GM18870 (cell line): ENCODE measurements around the gene XIRP1.
"Not testable (repeated sequence)": the region's sequence is repeated elsewhere in the genome, so short reads cannot be mapped to it uniquely, and the experiment has no call there.

ENCODE experiments used
- ATAC-seq: cut with Tn5 transposase; IDR thresholded peaks from one replicate; pipeline ENCODE4 v1.9.1; 2021; ENCODE audit warnings: moderate library complexity; ENCODE audit not compliant: unreplicated experiment

XIRP1 gene

GRCh38 chr3:39186692-39187151, 5.7 kb downstream of the XIRP1 start:
- no peak for ATAC-seq

- ATAC-seq = no peak
These were observed 6.3 kb downstream of the XIRP1 start for GRCh38 chr3:39185959-39186691.

- ATAC-seq = no peak
These were observed 7.0 kb downstream of the XIRP1 start for GRCh38 chr3:39185326-39185958.

GRCh38 chr3:39184968-39185285, 7.5 kb downstream of the XIRP1 start:
- no peak for ATAC-seq

- no peak for ATAC-seq
These were observed 8.1 kb downstream of the XIRP1 start for GRCh38 chr3:39184081-39184967.

- no peak for ATAC-seq
These were observed 8.9 kb downstream of the XIRP1 start for GRCh38 chr3:39183211-39184080.

GRCh38 chr3:39181408-39182335, 10.7 kb downstream of the XIRP1 start:
- ATAC-seq = no peak

GRCh38 chr3:39180546-39181346, 11.6 kb downstream of the XIRP1 start:
- ATAC-seq = peak; percentile 78

GRCh38 chr3:39180183-39180545, 12.2 kb downstream of the XIRP1 start:
- no peak for ATAC-seq

GRCh38 chr3:39178553-39178952, 13.8 kb downstream of the XIRP1 start:
- ATAC-seq = no peak

- no peak for ATAC-seq
These were observed 14.6 kb downstream of the XIRP1 start for GRCh38 chr3:39177708-39178332.

- ATAC-seq = no peak
These were observed 16.2 kb downstream of the XIRP1 start for GRCh38 chr3:39176025-39176714.

- ATAC-seq = no peak
These were observed 18.9 kb downstream of the XIRP1 start for GRCh38 chr3:39173318-39174125.

- no peak for ATAC-seq
These were observed 20.5 kb downstream of the XIRP1 start for GRCh38 chr3:39171860-39172259.

GRCh38 chr3:39170877-39171276, 21.5 kb downstream of the XIRP1 start:
- not testable (repeated sequence) for ATAC-seq

- no peak for ATAC-seq
These were observed 21.9 kb downstream of the XIRP1 start for GRCh38 chr3:39170461-39170860.

GRCh38 chr3:39169712-39170111, 22.7 kb downstream of the XIRP1 start:
- no peak for ATAC-seq
